ENCODE measurements around the gene RALGDS.

DNA sequence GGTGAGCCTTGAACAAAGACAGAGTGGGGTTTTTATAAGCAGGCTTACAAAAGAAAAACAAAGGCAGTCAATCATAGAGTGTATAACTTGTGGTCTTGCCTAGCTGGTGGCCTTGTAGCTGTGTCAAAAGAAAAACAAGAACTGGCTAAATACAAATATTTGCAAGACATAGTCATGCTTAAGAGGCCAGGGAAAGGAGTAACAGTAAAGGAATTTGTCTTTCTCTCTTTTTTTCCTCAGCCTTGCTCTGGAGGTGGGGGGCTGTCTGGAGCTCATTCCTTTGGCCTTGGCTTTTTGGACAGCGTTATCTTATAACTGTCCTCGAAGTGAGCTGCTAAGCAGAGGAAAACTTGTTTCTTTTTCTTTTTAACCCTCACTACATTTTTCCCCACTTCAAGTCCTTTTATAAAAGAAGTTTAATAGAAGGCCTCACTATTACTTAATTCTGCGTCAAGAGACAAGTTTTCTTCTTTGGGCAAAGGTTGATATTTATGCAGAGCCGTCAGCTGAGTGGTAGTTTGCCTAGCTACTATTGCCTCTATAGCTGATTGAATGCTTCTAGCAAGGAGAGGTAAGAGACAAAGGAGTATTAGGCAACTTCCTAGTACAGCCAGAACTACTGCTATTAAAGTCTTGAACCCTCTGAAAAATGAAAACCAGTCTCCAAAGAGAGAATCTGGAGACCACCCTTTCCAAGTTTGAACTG is 45.0 kb downstream of the RALGDS start:
- TF ChIP-seq EGR1 (IDR thresholded peaks at IDR 0.05), result no peak
- no peak for TF ChIP-seq YY1 (IDR thresholded peaks at IDR 0.05; ENCODE audit: low read depth)
- TF ChIP-seq CREB1 (IDR thresholded peaks at IDR 0.05; ENCODE audit: low read depth), result no peak
- no peak for TF ChIP-seq EP300 (IDR thresholded peaks at IDR 0.05; ENCODE audit: borderline replicate concordance)
- no peak for TF ChIP-seq USF1 (IDR thresholded peaks at IDR 0.05)
- TF ChIP-seq TEAD4 (IDR thresholded peaks at IDR 0.05), result no peak
- TF ChIP-seq TAF1 (IDR thresholded peaks at IDR 0.05; ENCODE audit: low read depth), result no peak
- TF ChIP-seq FOXM1 (IDR thresholded peaks at IDR 0.05; ENCODE audit: borderline replicate concordance, low read depth), result no peak
- no peak for TF ChIP-seq RAD21 (IDR thresholded peaks at IDR 0.05; ENCODE audit: low read depth)
- no peak for TF ChIP-seq CEBPB (IDR thresholded peaks at IDR 0.05)
